Mammary microvascular endothelial cell (primary cell): ENCODE results near the gene COA3. TPM values are rescaled to one million over a fixed set of nuclear protein-coding genes. Genes with fewer than 3 reads are reported as not detected.

ENCODE experiments used
- total RNA-seq: library from RNA; depleted of rRNA; stranded (reverse); fragments of >200 nt; gene quantifications from 2 replicates; pipeline ENCODE4 v1.2.3, GENCODE V29; 2015

The COA3 gene
- total RNA-seq, result 85.2 and 103 TPM in 2 replicates

GRCh38 chr17:42798383-42799380, at the start of gene COA3, which contains the start of gene CNTD1:
Gene COA3, minus strand, starts transcription at chr17:42798704. Its CDS starts 23 bp downstream, at chr17:42798681.
Gene CNTD1, plus strand, starts transcription at chr17:42798861. Its CDS starts 207 bp downstream, at chr17:42799068.

GRCh38 chr17:42844271-42844670, 45.8 kb upstream of the COA3 start, which contains the start of gene AOC2:
Gene AOC2, plus strand, starts transcription at chr17:42844580. Its CDS starts 47 bp downstream, at chr17:42844627.

GRCh38 chr17:42832934-42833766, 34.6 kb upstream of the COA3 start, which contains the start of gene PSME3:
Gene PSME3, plus strand, starts transcription at chr17:42833397. Its CDS starts 235 bp downstream, at chr17:42833632.

GRCh38 chr17:42779936-42780850, 18.3 kb downstream of the COA3 start, which contains the start of gene WNK4:
Gene WNK4, plus strand, starts transcription at chr17:42780610. Its CDS starts 89 bp downstream, at chr17:42780699.

GRCh38 chr17:42773290-42774035, 25.0 kb downstream of the COA3 start, which contains the start of gene VPS25:
Gene VPS25, plus strand, starts transcription at chr17:42773449. Its CDS starts 27 bp downstream, at chr17:42773476.

GRCh38 chr17:42760652-42761581, 37.6 kb downstream of the COA3 start, which contains the start of gene RAMP2:
Gene RAMP2, plus strand, starts transcription at chr17:42761227. Its CDS starts 35 bp downstream, at chr17:42761262.

Other genes with a start within 250 kb of the COA3 start
- 0.05 TPM in 1 of 2 replicates, not detected in the other for gene HSD17B1, start 245.8 kb downstream of the COA3 start, total RNA-seq
- gene COASY, start 236.6 kb downstream of the COA3 start, total RNA-seq, result 36.2 and 46.4 TPM in 2 replicates
- gene MLX, start 231.6 kb downstream of the COA3 start, total RNA-seq, result 31.0 and 33.3 TPM in 2 replicates
- 13.1 and 13.2 TPM in 2 replicates for gene PSMC3IP, start 221.0 kb downstream of the COA3 start, total RNA-seq
- 30.9 and 34.6 TPM in 2 replicates for gene RETREG3, start 189.3 kb downstream of the COA3 start, total RNA-seq
- 104 and 106 TPM in 2 replicates for gene TUBG1, start 189.0 kb downstream of the COA3 start, total RNA-seq
- gene TUBG2, start 139.4 kb downstream of the COA3 start, total RNA-seq, result 2.6 and 6.4 TPM in 2 replicates
- gene PLEKHH3, start 121.7 kb downstream of the COA3 start, total RNA-seq, result 9.1 and 10.4 TPM in 2 replicates
- gene CCR10, start 116.9 kb downstream of the COA3 start, total RNA-seq, result 2.9 and 9.1 TPM in 2 replicates
- 38.2 and 40.8 TPM in 2 replicates for gene CNTNAP1, start 116.2 kb downstream of the COA3 start, total RNA-seq
- 9.0 and 13.3 TPM in 2 replicates for gene EZH1, start 53.7 kb downstream of the COA3 start, total RNA-seq
- 9.6 and 14.4 TPM in 2 replicates for gene RAMP2, start 37.5 kb downstream of the COA3 start, total RNA-seq
- 70.7 and 88.0 TPM in 2 replicates for gene VPS25, start 25.3 kb downstream of the COA3 start, total RNA-seq
- 2.9 and 3.7 TPM in 2 replicates for gene WNK4, start 18.1 kb downstream of the COA3 start, total RNA-seq
- gene CNTD1, start 157 bp upstream of the COA3 start, total RNA-seq, result not detected in 2 replicates
- 97.8 and 99.6 TPM in 2 replicates for gene BECN1, start 25.6 kb upstream of the COA3 start, total RNA-seq
- 119 and 146 TPM in 2 replicates for gene PSME3, start 34.7 kb upstream of the COA3 start, total RNA-seq
- gene AOC2, start 45.9 kb upstream of the COA3 start, total RNA-seq, result 0.20 and 0.27 TPM in 2 replicates
- gene AOC3, start 52.5 kb upstream of the COA3 start, total RNA-seq, result 0.40 TPM in 1 of 2 replicates, not detected in the other
- not detected in 2 replicates for gene G6PC1, start 102.1 kb upstream of the COA3 start, total RNA-seq
- gene AARSD1, start 165.8 kb upstream of the COA3 start, total RNA-seq, result 24.7 and 41.7 TPM in 2 replicates
- not detected in 2 replicates for gene PTGES3L, start 181.4 kb upstream of the COA3 start, total RNA-seq
- 8.6 and 10.1 TPM in 2 replicates for gene RUNDC1, start 181.9 kb upstream of the COA3 start, total RNA-seq
- 1,175 and 1,267 TPM in 2 replicates for gene RPL27, start 199.7 kb upstream of the COA3 start, total RNA-seq
- 93.7 and 97.2 TPM in 2 replicates for gene IFI35, start 208.1 kb upstream of the COA3 start, total RNA-seq
- gene VAT1, start 223.7 kb upstream of the COA3 start, total RNA-seq, result 810 and 880 TPM in 2 replicates
- under 0.01 and 0.20 TPM in 2 replicates for gene RND2, start 226.5 kb upstream of the COA3 start, total RNA-seq